GM18511 (cell line): ENCODE measurements around the gene SLC24A3.

Experiments used
- ATAC-seq: cut with Tn5 transposase; IDR thresholded peaks from one replicate; pipeline ENCODE4 v1.9.1; 2021; ENCODE audit warnings: mild to moderate bottlenecking, moderate library complexity; ENCODE audit not compliant: unreplicated experiment

SLC24A3 gene

DNA sequence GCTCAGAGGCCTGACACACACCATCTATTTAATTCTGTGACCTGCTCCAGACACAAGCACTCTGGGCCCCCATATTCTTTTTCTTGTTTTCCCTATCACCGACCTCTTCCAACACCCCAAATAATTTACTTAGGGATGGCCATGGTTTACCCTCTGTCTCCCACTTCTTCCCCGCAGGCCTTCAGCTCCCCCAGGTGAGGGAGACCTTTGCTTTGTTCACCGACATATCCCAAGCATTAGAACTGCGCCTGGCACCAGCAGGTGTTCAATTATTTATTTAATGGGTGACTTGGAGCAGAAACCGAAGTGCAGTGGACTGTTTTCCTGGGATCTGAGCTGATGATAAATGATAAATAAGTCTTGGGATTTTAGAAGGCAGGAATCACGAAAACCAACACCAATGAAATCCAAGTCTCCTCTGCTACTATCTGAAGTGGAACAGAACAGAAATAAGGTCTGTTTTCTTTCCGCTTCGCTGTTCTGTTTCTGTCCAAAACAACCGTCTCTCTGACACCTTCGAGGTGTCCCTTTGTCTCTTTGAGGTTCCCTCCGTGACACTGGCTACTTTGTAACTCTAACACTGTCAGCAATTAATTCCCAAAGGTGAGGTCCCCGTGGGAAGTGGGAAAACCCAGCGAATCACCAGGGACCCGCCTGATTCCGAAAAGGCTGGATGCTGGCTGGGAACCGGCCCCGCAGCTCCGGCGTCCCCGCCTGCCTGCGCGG lies 544.5 kb downstream of the SLC24A3 start:
- ATAC-seq: no peak

DNA sequence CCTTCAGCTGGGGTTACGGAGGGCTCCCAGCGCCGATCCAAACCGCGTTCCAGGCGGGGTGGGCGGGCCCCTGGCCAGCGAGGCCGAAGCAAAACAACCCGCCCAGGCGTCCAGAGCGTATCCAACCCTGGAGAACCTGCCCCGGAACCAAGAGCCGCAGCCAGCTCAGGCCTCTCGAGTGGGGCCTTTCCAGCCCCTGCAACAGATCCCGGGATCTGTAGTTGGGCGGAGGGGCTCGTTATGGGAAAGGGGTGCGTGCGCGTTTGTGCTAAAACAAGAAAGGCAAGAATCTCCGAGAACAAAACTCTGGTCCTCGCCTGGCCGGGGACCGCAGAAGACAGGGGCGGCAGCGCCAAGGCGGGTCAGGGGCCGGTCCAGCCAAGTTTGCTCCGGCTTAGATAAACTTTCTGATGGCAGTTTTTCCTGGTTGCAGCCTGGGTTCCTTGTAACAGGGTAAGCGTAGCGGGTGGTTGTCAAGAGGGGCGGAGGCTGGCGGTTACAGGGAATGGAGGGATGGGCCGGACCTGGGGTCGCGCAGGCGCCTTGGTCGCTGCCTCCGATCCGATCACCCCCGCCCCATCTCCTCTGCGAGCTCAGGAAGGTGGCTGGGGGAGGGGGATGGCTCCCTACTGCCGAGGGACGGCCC lies 545.2 kb downstream of the SLC24A3 start:
- ATAC-seq: no peak

DNA sequence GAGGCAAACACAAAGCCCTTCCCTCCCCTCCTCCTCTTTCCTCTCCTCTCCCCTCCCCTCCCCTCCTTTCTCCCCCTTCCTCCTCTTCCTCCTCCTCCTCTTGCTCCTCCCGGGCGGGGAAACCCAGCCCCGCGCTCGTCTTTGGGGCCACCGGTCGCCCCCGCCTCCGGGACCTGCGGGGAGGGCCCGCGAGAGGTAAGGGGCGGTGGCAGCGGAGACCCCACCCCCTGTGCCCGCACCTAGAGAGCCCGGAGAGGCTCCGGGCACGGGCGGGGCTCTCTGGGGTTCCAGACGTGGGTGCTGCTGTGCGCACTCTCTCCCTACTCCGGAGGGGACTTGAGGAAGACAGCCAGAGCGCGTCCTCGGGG lies 545.7 kb downstream of the SLC24A3 start, which contains the start of gene RIN2:
RIN2 (plus strand) TSS at position 126 of the 368 bp plus-strand sequence. CDS start 131,344 bp downstream, outside the sequence.
- no peak for ATAC-seq

DNA sequence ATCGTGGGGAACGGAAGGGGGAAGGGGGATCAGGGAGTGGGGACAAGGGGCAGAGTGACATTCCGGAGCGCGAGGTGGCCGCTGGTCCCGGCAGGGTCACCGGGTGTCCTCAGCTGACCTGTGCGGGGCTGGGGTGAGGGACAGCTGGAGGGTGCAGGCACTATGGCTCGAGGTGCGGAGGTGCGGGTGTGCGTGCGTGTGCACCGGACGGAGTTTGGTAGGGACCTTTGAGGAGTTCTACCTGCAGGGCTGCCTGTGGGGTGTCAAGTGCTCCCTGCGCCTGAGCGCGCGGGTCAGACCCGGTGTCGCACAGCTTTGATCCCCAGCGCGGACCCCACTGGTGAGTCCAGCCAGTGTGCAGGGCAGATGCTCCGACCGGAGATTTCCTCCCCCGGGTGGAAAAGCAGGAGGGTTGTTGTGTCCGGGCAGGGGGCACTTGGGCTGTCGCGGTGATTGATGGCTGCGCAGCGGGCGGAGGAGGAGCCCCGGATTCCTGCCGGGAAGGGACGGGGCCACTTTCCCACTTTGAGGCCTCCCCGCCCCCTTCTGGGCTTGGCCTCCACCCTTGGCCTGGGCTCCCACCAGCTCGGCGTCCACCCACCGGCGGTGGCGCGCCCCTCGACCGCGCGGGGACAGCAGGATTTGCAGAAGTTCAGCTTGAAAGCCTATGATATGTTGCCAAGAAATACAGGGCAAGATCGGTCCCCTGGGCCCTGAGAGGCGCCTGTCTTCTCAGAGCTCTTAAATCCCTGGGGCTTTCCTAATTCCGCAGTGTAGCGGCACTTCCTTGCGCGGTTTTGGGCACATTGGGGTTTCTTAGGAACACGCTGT lies 546.3 kb downstream of the SLC24A3 start:
- ATAC-seq: no peak

DNA sequence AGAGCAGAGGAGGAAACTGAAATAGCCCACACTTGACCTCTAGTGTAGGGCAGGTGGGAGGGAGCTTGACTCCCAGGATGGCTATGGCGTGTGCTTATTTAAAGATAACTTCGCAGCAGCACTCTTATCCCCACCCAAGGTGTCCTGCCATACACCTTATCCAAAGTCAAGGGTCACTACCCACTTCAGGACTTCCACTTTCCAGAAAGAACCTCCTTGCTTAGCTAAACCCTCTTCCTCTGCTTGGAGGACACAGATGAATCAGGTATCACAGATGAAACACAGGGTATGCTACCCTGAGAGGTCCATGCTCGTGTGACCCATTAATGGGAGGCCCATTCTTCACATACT lies 547.9 kb downstream of the SLC24A3 start:
- no peak for ATAC-seq

DNA sequence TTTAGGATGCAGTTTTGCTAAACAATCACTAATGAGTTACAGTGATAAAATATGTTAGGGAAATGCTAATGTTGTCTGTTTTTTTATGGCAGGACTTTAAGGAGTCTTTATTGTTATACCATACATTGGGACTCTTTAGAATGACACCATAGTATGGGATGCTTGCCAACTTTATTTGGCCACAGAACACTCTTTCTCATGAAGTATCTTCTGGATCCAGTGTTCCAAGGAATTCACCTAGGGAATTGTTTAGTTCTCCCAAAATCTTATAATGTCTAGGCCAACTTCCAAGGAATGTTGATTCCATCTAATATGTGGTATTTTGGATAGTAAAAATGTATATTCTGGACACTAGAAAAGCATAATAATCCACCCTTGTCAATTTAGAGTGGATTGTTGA lies 548.9 kb downstream of the SLC24A3 start:
- ATAC-seq: no peak

DNA sequence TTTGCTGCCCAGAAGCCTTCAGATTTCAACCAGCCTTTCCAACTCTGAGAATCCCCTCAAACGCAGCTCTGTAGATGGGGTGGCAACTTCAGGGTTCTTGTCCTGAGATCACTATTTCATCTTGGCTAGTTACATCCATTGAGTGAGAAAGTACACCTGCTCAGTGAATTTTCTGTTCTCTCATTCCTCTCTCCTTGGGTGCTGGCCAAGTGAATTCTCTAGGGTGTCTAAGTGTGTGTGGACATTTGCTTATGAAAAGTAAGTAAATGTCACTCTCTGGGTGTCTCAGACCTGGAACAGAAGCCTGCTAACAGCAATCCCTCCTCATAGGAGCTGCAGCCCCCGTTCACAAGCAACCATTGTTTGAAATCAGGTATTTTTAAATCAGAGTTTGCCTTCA lies 549.4 kb downstream of the SLC24A3 start:
- ATAC-seq: no peak

DNA sequence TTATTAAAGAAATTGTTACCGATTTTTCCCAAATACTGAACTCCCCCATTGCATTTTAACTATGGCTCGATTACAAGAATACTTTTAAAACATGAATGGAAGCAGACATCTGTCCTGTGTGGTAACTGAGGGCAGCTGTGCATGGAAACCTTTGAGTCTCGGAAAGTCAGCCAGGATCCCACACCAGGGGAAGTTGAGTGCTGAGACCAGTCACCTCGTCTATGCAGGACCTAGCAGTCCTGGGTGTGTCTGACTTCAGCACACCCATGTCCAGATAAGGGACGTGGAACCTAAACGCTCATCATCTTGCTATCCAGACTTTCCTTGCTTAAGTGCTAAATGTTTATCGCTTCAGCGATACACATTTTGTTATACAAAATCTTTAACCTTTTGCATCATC lies 551.8 kb downstream of the SLC24A3 start:
- no peak for ATAC-seq

DNA sequence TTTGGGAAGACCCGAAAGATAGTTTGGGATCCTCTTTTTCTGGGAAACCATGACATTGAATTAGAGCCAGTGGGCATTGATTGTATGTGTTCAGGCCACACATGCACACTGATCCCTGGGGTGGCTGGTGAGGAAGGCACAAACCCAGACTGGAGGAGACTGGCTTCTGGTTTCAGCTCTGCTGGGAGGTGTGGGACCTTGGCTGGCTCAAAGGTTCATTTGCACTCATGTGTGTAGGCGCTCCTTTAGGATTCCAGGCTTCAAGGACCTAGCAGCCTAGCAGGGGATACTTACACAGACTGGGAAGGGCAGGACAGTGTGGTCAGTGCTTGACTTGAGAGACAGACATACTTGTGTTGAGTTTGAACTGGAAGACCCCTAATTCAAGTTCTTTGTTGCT lies 552.8 kb downstream of the SLC24A3 start:
- ATAC-seq: no peak

DNA sequence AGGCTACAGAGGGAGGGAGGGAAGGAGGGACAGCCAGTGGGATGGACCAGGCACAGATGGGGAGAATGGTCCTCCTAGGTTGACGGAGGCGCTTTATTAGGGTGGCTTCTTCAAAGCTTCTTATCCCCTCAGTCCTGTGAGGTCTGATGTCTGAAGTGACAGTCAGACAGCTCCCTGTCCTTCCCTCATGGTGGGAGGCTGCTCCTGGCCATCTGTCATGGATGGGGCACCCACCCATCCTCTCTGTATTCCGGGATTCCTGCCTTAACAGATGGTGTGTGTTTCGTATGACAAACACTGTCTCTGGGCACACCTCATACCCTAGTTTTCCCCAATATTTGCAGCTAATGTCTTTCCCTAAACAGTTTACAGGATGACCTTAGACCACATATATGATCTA lies 553.5 kb downstream of the SLC24A3 start:
- ATAC-seq: no peak

DNA sequence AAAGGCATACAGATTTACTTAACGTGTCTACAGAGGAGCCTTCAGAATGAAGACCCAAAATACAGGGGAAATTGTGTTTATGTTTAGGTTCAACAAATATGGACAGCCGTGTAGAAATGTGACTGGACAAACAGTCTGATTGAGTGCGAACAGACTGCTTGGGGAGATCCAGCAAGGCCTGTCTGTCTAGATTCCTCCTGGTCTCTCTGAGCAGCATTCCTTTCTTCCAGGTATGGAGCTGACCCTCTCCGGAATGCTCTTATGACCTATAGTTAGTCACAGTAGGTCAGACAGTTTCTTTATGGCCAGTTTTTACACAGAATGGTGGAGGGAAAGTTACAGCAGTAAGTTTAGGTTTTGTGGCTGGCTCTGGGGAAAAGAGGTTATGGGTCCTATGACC lies 554.6 kb downstream of the SLC24A3 start:
- no peak for ATAC-seq

DNA sequence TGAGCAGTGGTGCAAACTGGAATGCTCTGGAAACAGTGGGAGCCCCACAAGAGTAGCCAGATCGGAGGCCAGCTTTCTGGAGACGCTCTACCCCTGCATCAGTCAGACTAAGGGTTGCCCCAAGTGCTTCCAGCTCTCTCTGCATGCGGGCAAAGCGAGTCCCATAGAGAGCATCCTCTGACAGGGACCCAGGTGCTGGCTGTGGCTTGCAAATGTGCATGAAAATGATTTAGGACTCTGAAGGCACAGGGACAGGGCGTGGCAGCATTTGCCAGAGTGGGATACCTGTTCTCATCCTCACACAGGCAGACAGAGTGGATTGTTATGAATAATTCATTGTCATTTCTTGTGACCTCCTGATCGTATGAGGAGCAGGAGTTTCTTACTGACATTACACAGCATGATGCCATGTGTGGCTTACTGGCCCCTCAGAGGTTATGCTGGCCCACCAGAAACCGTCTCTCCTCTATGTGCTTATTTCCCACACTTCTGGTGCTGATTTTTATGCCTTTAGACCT lies 555.9 kb downstream of the SLC24A3 start:
- no peak for ATAC-seq

DNA sequence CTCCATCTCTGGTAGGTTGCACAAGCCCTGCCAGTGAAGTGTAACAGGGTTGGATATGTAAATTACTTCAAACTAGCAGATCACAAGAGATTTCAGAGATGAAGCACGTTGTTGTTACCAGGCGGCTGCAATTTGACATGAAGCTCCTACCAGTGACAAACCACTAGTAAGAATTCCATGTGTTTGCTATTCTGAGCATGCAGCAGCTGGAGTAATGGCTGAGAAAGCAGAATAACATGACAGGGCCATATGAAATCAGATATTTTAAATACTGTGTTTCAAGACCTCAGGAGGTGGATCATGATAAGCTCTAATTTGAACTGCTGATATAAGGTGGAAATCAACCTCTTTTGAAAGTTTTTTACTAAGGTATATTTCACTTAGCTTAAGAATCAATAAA lies 557.1 kb downstream of the SLC24A3 start:
- ATAC-seq: no peak

DNA sequence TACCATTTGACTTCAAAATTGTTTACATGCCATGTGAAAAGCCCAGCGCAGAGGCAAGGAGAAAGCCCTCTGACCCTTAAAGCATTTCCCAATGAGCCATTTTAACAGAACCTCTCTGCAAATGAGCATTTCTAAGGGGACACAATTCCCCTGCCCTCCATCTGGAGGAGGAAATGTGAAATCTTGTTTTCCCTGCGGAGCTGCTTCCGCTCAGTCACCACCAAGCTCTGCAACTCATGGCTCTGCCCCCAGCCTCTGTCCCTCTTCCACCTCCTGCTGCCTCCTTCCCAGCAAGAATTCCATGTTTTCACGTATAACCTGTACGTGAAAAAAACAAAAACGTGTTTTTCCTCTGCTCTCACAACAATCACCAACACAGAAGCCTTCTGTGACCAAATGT lies 557.9 kb downstream of the SLC24A3 start:
- ATAC-seq: no peak

DNA sequence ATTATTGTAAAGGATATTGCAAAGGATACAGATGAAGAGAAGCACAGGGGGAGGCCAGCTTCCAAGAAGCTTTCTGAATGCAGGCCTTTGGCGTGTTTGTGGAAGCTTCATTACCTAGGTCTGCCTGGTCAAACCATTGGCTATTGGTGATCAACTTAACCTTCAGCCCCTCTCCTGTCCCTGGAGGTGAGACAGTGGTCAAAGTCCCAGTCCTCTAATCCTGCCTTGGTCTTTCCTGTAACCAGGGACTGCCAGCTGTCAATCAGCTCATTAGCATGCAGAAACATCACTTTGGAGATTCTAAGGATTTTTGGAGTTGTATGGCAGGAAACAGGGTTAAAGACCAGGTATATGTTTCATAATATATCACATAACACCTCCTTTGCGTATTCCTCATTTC lies 558.6 kb downstream of the SLC24A3 start:
- ATAC-seq: no peak
